Stimulated activated CD4-positive, alpha-beta T cell treated with anti-CD3 and anti-CD28 coated beads, Interleukin-4, amount 100 ng/mL, for 24 hours (primary cell): ENCODE data around the gene GAS1.

Experiments used
- DNase-seq: peaks from one replicate; pipeline ENCODE4 v3.0.0-alpha.2; 2020

GAS1 gene

DNA sequence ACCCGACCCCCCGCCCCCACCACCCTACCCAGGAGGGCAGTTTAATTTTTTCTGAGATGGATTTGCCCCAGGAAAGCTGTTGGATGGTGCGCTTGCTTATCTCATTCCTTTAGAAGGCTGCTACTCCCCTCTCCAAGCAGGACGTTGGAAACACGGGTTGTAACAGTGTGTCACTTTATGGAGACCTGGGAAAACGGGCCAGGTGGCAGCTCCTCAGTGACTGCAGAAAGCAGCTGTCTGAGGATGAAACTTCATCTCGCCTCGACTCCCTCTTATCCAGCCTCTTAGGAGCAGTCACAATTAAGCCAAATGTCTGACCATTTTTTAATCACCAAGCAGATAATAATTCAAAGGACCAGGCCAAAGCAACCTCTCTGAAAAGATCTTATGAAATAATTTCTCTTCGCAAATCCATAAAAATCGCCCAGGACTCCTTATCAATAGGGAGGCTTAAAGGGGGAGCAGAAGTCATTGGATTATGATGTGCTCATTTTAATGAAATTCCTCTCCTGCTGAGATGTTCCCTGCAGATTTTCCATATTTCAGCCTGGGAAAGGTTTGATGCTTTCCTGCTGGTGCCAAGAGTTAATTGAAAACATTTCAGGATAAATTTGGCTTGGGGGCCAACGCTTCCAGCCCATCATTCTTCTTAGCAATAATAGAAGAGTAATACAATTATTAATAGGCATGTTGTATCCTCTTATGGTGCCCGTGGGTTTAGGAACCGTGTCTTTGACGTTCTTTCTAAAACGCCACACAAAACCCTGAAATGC is 26.0 kb downstream of the GAS1 start:
- DNase-seq: no peak

DNA sequence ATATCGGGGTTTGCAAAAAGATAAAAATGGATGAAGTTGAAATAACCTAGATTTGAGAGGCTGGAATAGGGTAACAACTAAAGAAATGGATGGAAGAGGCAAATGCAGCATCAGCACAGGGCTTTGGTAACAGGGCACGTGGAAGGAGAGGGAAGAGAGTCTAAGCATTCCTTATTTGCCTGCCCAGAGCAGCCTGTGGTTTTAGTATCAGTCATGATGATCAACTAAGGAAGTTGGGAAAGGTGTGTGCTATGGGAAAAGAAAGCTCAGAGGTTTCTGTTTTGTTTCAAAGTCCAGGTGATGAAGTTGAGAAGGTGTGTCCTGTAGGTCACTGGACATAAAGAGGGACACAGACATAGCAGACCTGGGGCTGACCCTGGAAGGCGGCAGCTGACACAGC is 28.8 kb downstream of the GAS1 start:
- DNase-seq: no peak

DNA sequence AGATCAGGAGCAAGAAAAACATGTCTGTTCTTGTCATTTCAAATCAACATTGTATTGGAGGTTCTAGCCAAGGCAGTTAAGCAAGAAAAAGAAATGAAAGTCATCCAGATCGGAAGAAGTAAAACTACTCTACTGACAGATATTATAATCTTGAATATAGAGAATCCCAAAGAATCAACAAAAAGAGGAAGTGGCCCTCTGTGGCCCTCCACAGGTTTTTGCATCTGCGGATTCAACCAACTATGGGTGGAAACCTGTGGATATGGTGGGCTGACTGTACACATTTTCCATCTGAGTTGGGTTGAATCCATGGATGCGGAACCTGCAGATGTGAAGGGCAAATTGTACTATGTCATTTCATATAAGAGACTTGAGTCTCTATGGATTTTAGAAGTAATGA is 35.1 kb downstream of the GAS1 start:
- no peak for DNase-seq

DNA sequence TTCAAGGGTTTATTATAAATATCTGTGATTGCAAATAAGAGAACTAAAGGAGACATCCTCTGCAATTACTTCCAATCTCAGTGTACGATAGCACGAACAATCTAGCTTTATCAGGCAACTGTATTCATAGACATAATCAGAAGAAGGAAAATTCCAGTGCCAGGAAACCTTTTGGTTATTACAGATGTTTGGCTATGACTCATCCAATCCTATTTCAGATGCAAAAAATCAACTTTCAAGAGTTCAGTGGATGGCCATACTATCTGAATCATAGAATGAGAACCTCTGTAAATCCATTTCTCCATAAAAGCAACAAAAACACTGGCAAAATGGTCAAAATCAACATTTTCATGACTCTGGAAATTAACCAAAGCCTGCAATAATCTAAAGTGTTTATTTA is 37.9 kb downstream of the GAS1 start:
- no peak for DNase-seq

DNA sequence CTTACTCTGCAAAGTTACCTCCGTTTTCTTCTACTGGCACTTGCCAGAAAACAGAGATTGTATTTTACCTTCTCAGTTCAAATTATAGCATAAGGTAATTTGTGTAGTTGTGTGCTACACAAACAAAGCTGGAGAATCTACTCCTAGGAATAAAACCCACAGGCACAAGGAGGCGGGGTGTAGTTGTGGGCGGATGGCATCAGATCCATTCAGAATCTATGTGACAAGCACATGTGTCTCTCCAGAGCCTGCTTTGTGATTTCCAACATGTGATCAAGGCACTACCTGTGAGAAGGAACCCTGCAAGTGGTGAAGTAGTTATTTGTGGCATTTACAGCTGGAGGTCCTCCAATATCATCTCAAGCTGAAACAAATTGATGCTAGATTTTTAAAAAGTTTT is 39.0 kb downstream of the GAS1 start:
- no peak for DNase-seq

DNA sequence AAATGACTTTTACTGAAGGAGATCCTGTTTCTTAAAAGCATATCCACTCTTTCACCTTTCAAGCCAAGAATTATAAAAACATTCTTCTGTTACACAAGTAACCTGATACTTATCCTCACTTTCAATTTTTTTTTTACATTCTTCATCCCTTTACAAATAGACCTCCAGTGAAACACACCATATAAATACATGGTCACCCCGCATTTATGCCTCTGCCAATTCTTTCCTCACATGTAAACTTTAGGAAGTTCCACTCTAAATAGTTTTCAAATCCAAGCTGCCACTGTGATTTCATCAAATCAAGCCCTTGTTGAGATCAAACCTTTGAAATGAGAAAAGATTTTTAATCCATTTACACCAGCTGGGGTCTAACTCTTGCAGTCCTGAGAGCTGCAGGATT is 40.0 kb downstream of the GAS1 start:
- DNase-seq: no peak

DNA sequence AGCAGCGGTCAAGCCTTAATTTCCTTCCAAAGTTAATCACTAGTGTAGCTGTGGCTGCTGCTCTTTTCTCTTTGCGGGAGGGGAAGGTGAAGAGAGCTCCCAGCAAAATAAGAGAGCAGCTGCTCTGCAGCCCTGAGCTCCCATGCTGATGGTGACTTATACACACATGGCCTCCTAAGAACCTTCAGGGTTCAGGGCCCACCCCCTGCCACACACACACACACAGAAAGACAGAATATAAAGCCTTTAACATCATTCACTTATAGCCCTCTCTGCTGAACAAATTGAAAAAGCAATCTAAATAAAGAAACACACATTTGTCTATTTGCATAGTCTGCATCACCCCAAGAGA is 43.6 kb downstream of the GAS1 start:
- DNase-seq: no peak

DNA sequence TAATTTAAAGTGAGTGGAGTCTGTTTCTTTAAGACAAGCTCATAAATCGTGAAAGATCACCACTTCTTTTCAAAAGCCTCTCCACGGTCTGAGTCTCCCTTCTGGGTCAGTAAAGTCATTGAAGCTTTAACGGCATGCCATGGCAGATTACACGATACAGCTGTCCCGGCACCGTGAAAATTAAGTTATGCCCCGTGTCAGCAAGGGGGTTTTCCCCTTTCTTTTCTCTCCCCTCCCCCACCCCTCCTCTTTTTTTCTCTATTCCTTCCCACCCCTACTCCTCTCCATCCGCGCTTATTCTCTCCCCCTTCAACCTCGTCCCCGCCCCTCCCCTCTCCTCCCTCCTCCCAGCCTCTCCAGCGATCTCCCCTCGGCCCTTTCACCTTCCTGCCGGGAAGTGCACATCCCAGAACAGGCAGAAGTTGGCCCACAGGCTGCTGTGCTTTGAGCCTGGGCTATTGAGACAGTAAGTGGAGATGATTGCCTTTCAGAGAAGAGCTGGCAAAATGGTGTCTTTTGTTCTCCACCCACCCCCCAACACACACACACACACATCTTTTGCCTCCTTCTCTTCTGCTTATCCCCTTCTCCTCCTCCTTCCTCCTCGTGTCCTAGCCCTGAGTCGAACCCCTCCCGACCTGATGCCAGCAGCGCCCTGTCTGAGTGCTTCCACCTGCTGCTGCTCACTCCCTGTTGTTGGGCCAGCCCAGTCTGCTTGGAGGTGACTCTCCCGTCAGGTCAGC is 44.1 kb downstream of the GAS1 start:
- no peak for DNase-seq

DNA sequence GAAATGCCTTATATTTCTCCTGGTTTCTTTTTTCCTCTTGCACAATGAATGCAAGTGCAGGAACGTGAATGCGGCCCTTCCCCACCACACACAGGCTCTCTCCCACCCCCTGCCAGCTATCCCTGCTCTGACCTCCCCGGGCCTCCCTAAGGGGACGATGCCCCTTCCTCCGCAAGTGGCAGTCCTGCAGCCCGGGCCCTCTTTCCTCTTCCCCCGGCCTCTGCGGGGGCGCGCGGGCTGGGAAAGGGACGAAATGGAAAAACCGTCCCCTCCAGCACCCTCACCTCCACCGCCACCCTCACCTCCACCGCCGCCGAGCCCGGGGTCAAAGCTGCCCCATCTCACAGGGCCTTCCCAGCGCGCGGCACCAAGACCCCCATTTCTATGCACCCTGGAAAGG is 44.7 kb downstream of the GAS1 start:
- DNase-seq: no peak

DNA sequence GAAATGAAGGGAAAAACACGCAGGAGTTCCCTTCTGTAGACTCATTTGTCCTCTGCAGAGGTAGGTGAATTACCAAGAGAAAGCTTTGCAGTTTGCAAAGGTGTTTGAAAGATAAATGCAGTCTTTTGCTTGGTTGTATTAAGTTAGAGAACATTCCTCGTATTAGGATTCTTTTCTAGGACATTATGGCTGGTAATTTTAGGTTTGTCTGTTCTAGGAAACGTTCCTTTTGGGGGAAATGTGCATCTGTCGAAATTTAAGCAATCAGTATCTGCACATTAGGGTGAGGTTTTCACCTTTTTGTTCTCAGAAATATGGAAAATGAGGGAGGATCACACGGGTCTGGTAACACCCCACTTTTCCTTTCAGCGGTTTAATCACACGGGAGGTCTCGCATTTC is 45.1 kb downstream of the GAS1 start:
- DNase-seq: no peak

DNA sequence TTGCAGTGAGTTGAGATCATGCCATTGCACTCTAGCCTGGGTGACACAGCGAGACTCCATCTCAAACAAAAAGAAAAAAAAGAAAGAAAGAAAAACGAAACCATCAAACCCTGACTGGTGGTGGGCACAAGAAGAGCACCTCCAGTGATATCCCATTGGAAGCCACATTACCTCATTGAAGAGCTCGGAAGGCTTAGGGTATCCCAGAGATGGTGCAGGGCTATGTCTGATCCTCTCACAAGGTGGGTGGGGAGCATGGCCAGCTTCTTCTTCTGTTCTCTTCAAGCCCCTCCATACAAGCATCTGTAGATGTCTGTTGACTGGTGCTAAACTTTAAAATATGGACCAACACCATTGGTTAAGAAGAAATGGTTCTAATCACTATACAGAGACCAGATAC is 45.8 kb downstream of the GAS1 start:
- no peak for DNase-seq
